Endodermal cell (in vitro differentiated cells): ENCODE measurements around the gene RRN3. TPM values are rescaled to one million over a fixed set of nuclear protein-coding genes. Genes with fewer than 3 reads are reported as not detected.
"Not testable (repeated sequence)": the region's sequence is repeated elsewhere in the genome, so short reads cannot be mapped to it uniquely, and the experiment has no call there.

Experiments
- DNase-seq: peaks from one replicate; pipeline ENCODE4 v3.0.0-alpha.2; 2017
- H3K27ac ChIP-seq: 2 replicates; pipeline ENCODE4 v1.5.1; 2013; ENCODE audit warnings: mild to moderate bottlenecking, low read depth, low read length, moderate library complexity
- H3K27me3 ChIP-seq: 2 replicates; pipeline ENCODE4 v1.6.1; 2013; ENCODE audit warnings: mild to moderate bottlenecking, low read length, moderate library complexity; ENCODE audit not compliant: insufficient read depth, control insufficient read depth, poor library complexity, severe bottlenecking
- H3K36me3 ChIP-seq: 2 replicates; pipeline ENCODE4 v1.7.0; 2013; ENCODE audit warnings: mild to moderate bottlenecking, low read length, moderate library complexity; ENCODE audit not compliant: control insufficient read depth, insufficient read depth
- H3K4me1 ChIP-seq: one replicate; pipeline ENCODE4 v1.7.0; 2013; ENCODE audit warnings: low read length; ENCODE audit not compliant: control insufficient read depth, insufficient read depth
- H3K4me3 ChIP-seq: 2 replicates; pipeline ENCODE4 v1.5.1; 2013; ENCODE audit warnings: mild to moderate bottlenecking, low read length, moderate library complexity
- H3K9ac ChIP-seq: 2 replicates; pipeline ENCODE4 v1.6.1; 2013; ENCODE audit warnings: mild to moderate bottlenecking, low read length, moderate library complexity; ENCODE audit not compliant: poor library complexity, severe bottlenecking; ENCODE audit errors: extremely low read depth
- H3K9me3 ChIP-seq: 2 replicates; pipeline ENCODE4 v1.6.1; 2013; ENCODE audit warnings: mild to moderate bottlenecking, low read length, moderate library complexity; ENCODE audit not compliant: control insufficient read depth
- H3K27ac Mint-ChIP-seq: 2 replicates; pipeline ENCODE4 v1.8.0; 2020; ENCODE audit warnings: mixed read lengths
- H3K27me3 Mint-ChIP-seq: 2 replicates; pipeline ENCODE4 v1.8.0; 2021; ENCODE audit warnings: mild to moderate bottlenecking, mixed read lengths; ENCODE audit not compliant: insufficient read depth
- H3K36me3 Mint-ChIP-seq: 2 replicates; pipeline ENCODE4 v1.8.0; 2020; ENCODE audit warnings: low read depth, mixed read lengths
- H3K4me1 Mint-ChIP-seq: 2 replicates; pipeline ENCODE4 v1.8.0; 2020; ENCODE audit warnings: mixed read lengths
- H3K4me3 Mint-ChIP-seq: 2 replicates; pipeline ENCODE4 v1.8.0; 2020; ENCODE audit warnings: mild to moderate bottlenecking, moderate library complexity, mixed read lengths
- H3K9me3 Mint-ChIP-seq: 2 replicates; pipeline ENCODE4 v1.8.0; 2020; ENCODE audit warnings: mild to moderate bottlenecking, mixed read lengths
- WGBS, 2 experiments: methylation state at CpG; one replicate each; pipeline versions ENCODE4 v1.1.5 to v1.1.7; 2013; ENCODE audit warnings: missing lambda C conversion rate in 2 of 2, mixed read lengths in 1 of 2; ENCODE audit not compliant: insufficient coverage in 1 of 2, insufficient read length in 1 of 2; 5-methylcytosine and 5-hydroxymethylcytosine counted together
- total RNA-seq, 2 donors: library from RNA; stranded (reverse); fragmentation: NEBNext Ultra II Directional in 1 of 2; extraction: Animal tissue kit (Norgen Biotek cat#: 25700) in 1 of 2; gene quantifications; 2 replicates in 1 of 2; 3 replicates in 1 of 2; pipeline ENCODE4 v1.2.1, GENCODE V29; 2021
- TF ChIP-seq, protein P1 (sequence below): fragments of 200-600 bp; sonication (generic); conservative IDR thresholded peaks from 2 replicates; pipeline ENCODE4 v1.5.0; 2021; ENCODE audit warnings: antibody characterized with exemption, mild to moderate bottlenecking

The RRN3 gene
- total RNA-seq, 2 donors from 2014 or later: 28.6 to 30.6 TPM

DNA sequence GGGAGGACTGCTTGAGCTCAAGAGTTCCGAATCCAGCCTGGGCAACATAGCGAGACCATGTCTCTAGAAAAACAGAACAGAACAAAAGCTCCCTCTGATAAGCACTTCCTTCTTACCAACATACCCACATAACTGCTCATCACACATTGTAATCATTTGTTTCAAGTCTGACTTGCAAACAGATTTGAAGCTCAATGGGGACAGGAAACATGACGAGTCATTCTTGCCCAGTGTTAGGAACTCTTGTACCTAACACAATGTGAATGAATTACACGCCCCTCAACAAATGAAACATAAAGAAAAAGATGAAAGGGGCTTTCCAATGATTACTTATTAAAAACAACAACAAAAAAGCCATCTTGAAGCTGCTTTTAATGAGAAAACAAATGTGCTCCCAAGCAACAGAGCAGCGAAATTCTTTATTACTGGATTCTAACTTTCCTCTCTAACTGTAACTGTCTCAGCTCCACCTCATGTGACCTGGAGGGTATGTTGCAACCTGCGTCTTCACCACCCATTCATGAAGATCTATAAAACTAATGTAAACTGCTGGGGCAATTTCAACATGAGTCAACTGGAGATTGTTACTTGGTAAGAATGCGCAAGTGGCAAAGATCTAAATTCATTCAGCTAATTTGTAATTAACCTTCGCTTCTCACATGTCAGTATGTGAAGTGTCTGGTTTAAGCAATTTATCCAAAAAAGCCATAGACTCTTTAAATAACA is 31.8 kb downstream of the RRN3 start:
- 93 to 96% methylated on average over 4 to 6 of the region's 8 CpGs for WGBS, 2 experiments
- H3K4me3 Mint-ChIP-seq, H3K27ac ChIP-seq, H3K9me3 Mint-ChIP-seq, H3K9ac ChIP-seq, H3K4me1 Mint-ChIP-seq, DNase-seq, H3K4me1 ChIP-seq, H3K27me3 ChIP-seq, H3K27ac Mint-ChIP-seq, H3K9me3 ChIP-seq, H3K4me3 ChIP-seq, H3K27me3 Mint-ChIP-seq: not testable (repeated sequence)
- H3K36me3 ChIP-seq: peaks cover 64% of the 10 kb centered on the region
- peaks cover 65% of the 10 kb centered on the region for H3K36me3 Mint-ChIP-seq

DNA sequence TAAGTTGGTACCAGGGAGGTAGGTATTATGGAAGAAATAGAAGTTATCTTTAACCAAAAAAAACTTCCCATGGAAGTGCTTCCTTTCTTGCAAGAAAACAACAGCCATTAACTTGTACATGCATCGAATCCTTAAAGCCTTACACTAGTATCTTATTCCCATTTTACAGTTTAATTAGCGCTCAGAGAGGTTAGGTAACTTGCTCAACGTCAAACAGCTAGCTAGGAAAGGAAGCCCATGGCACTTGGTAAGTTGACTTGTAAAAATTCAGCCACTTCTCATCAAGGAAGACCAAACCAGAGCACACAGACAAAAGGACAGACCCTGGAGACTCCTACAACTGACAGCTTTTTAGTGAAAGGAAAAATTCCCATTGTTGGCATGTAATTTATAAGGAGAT is 34.7 kb downstream of the RRN3 start:
- no peaks in the 10 kb centered on the region for H3K9me3 Mint-ChIP-seq

DNA sequence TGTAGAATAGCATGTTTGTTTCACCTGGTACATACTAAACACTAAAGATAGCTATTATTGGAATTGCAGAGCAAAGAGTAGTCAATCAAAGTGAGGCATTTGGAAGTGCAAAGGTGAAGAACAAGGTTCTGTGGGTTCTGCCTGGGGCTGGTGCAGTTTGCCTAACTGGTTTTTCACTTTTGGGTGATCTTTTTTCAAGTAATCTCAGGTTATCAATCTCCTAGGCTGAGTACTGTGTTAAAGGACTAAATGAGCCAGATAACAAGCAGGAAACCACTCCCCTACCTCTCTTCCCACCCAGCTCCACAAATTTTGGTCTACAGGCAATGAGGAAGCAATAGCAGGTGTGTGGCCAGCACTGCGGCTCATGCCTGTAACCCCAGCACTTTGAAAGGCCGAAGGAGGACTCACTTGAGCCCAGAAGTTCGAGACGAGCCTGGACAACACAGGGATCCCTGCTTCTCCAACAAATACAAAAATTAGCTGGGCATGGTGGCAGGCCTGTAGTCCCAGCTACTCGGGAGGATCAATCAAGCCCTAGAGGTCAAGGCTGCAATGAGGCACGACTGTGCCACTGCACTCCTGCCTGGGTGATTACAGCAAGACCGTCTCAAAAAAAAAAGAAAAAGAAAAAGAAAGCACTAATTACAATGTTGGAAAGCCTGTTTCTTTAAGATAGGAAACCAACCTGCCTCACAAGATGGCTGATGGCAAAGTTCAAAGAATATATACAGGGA is 36.2 kb downstream of the RRN3 start:
- Mint-ChIP-seq H3K27me3 (peaks cover 3% of the 10 kb centered on the region), H3K36me3 (peaks cover 43% of the 10 kb centered on the region), H3K4me3 (no peak overlapping the region), H3K9me3 (no peaks in the 10 kb centered on the region), H3K27ac (peak overlapping the region; percentile 64), H3K4me1 (peaks cover 14% of the 10 kb centered on the region)
- no peak overlapping the region for H3K9ac ChIP-seq
- TF ChIP-seq, protein P1, sequence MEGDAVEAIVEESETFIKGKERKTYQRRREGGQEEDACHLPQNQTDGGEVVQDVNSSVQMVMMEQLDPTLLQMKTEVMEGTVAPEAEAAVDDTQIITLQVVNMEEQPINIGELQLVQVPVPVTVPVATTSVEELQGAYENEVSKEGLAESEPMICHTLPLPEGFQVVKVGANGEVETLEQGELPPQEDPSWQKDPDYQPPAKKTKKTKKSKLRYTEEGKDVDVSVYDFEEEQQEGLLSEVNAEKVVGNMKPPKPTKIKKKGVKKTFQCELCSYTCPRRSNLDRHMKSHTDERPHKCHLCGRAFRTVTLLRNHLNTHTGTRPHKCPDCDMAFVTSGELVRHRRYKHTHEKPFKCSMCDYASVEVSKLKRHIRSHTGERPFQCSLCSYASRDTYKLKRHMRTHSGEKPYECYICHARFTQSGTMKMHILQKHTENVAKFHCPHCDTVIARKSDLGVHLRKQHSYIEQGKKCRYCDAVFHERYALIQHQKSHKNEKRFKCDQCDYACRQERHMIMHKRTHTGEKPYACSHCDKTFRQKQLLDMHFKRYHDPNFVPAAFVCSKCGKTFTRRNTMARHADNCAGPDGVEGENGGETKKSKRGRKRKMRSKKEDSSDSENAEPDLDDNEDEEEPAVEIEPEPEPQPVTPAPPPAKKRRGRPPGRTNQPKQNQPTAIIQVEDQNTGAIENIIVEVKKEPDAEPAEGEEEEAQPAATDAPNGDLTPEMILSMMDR: no peak
- H3K9me3 ChIP-seq: no peaks in the 10 kb centered on the region
- no peak overlapping the region for H3K4me3 ChIP-seq
- peaks cover 4% of the 10 kb centered on the region for H3K4me1 ChIP-seq
- no peaks in the 10 kb centered on the region for H3K27me3 ChIP-seq
- 89 to 100% methylated on average over 4 to 7 of the region's 7 CpGs for WGBS, 2 experiments
- H3K27ac ChIP-seq: no peak overlapping the region
- DNase-seq: no peak
- H3K36me3 ChIP-seq: peaks cover 49% of the 10 kb centered on the region

More for the DNA sequence above, 34.7 kb downstream of the RRN3 start:
- H3K9me3 ChIP-seq: no peaks in the 10 kb centered on the region
- peaks cover 4% of the 10 kb centered on the region for H3K4me1 ChIP-seq
- TF ChIP-seq, protein P1: no peak
- Mint-ChIP-seq H3K27ac (no peak overlapping the region), H3K36me3 (peaks cover 52% of the 10 kb centered on the region), H3K4me1 (peaks cover 11% of the 10 kb centered on the region), H3K27me3 (peaks cover 3% of the 10 kb centered on the region), H3K4me3 (no peak overlapping the region)
- no peaks in the 10 kb centered on the region for H3K27me3 ChIP-seq
- peaks cover 59% of the 10 kb centered on the region for H3K36me3 ChIP-seq
- no peak overlapping the region for H3K27ac ChIP-seq
- DNase-seq: no peak
- H3K9ac ChIP-seq: no peak overlapping the region
- 91 to 100% methylated on average over 1 to 2 of the region's 3 CpGs for WGBS, 2 experiments
- H3K4me3 ChIP-seq: no peak overlapping the region
